GF-D8 (cell line): ENCODE data around the gene ARL6IP6.

Experiments used
- DNase-seq: peaks from one replicate; lab custom pipeline; 2025; lab: John Stamatoyannopoulos, UW

Gene ARL6IP6

DNA sequence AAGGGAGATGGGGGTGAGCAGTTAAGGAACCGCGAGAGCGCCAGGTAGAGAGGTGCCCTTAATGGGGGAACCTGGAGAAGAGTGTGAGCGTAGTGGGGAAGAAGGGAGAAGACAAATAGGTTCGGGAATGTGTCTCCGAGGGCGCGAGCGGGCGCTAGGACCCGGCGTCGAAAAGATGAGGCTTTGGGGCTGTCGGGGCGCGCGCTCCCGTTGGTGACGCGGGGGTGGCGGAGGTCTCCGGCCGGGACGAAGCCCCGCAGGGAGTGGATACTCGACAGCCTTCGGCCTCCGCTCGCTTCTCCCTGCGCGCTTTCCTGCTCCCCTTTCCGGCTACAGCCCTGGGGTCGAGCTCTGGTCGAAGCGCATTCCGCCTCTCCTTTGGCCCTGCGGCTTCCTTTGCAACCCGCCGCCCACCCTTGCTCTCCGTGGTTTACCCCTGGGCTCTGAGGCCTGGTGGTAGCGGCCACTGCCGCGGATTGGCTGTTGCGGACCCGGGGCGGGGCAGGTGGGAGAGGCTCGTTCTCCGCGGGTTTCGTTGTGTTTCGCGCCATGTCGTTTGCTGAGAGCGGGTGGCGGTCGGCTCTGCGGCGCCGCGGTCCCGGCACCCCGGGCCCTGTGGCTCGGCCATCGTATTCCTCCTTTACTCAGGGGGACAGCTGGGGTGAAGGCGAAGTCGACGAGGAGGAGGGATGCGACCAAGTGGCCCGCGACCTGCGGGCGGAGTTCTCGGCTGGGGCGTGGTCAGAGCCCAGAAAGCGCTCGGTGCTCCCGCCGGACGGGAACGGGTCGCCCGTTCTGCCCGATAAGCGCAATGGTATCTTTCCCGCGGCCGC, at the start of gene ARL6IP6:
ARL6IP6 (plus strand) TSS at position 545 of the 833 bp plus-strand sequence; CDS start at position 550, 5 bp downstream.
- peak; percentile 67 for DNase-seq

- DNase-seq, result no peak
Measured at GRCh38 chr2:152674334-152674733, 44.1 kb upstream of the ARL6IP6 start.

DNA sequence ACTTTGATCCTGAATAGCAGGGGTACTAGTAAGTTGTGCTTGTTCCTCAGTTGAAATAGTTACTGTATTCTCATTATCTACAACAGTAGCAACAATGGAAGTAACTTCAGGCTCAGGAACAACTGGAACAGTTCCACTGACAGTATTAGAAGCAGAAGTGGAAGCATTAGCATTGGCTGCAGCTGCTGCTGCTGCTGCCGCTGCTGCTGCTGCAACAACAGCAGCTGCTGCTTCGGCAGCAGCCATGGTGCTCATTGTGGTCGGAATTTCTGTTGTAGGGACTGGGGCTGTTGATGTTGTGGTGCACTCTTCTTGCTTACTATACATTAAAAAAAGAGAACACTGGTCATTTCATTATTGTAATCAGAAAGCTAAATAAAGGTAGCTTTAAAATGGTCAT, 42.0 kb upstream of the ARL6IP6 start:
- no peak for DNase-seq

DNA sequence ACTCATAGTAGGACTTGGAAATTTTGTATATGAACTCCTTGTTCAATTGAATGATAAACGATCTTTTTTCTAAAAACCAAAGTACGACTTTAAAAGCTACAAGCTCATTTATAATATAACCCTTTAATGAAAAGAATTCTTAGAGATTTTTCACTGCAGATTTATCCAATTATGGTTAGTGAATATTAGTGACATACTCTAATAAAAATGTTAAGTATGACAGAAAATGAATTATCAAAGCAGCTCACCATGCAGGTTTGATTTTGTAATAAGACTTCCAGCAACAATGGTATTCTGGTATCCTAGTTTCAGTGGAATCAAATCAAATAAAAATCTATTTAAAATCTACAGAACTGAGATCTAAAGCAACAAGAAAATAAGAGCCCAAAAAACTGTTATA, 39.6 kb upstream of the ARL6IP6 start:
- DNase-seq, result no peak

- DNase-seq, result no peak
Measured at GRCh38 chr2:152682663-152683062, 35.8 kb upstream of the ARL6IP6 start.

- no peak for DNase-seq
Measured at GRCh38 chr2:152683400-152683799, 35.0 kb upstream of the ARL6IP6 start.

GRCh38 chr2:152686321-152686720, 32.1 kb upstream of the ARL6IP6 start:
- no peak for DNase-seq

DNA sequence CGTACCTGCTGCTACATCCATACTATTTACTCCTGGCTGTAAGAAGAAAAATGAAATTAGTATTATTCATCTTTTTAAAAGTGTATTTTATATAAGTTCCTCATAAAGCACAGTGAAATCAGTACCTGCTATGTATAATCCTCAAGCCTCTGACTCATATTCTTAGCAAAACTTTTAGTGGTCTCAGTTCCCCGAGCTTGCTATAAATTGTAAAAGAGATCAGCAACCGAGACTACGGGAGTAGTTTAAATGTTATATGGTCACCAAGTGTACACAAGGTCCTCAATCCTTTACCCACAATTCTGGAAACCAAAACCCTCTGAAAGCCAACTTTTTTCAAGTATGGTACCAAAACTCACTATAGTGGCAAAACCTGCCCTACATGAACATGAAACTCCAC, 25.4 kb upstream of the ARL6IP6 start:
- no peak for DNase-seq

- no peak for DNase-seq
Measured at GRCh38 chr2:152694161-152694661, 24.2 kb upstream of the ARL6IP6 start.

GRCh38 chr2:152695763-152696162, 22.7 kb upstream of the ARL6IP6 start:
- no peak for DNase-seq

DNA sequence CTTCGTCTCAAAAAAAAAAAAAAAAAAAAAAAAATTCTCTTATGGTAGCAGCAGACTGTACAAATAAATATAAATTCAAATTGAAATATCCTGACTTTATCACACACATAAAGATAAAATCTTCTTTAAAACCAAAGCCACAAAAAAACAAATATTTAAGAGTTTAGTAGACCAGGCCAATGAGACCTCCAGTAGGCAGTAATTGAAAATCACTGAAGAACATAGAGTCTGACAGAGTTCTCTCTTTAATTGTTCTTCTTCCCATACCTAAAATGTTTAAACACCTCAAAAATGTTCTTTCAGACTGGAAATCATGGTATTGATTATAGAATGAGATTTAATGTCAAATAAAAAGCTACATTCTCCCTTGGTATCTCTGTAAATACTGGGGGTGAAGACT, 21.9 kb upstream of the ARL6IP6 start:
- DNase-seq, result no peak

- DNase-seq, result no peak
Measured at GRCh38 chr2:152701198-152701597, 17.2 kb upstream of the ARL6IP6 start.

DNA sequence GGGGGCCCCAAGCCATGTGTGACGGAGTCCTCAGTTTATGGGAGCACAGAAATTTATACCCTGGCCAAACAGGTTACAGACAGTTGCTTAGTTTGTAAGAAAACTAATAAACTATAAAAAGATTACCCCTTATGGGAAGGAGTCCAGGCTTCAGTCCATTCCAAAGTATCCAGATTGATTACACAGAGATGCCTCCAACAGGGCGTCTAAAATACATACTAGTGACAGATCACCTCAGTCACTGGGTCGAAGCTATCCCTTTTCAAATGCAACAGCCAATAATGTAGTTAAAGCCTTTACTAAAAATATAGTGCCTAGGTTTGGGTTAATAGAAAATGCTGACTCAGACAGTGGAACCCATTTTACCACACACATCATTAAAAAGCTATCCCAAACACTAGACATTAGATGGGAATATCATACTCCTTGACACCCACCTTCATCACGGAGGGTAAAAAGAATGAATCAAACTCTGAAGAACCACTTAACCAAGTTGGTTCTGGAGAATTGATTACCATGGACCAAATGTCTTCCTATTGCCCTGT, 11.9 kb upstream of the ARL6IP6 start:
- DNase-seq, result no peak

DNA sequence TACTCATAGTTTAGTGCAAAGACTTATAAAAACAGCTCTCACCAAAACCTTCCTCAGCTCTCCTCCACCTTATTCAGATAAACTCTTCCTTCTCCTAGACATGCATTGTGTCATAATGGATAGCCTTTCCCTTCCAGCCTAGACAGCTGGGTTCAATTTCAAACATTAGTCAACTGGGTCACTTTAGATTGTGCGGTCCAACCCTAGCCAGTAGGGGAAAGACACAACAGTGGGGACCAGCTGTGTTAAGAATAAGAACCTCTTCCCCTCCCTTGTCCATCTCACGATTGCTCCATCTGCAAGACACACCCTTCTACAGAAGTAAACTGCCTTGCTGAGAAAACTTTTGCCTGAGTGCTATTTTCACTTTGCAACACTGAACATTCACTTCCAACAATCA, 9.7 kb upstream of the ARL6IP6 start:
- DNase-seq, result no peak

DNA sequence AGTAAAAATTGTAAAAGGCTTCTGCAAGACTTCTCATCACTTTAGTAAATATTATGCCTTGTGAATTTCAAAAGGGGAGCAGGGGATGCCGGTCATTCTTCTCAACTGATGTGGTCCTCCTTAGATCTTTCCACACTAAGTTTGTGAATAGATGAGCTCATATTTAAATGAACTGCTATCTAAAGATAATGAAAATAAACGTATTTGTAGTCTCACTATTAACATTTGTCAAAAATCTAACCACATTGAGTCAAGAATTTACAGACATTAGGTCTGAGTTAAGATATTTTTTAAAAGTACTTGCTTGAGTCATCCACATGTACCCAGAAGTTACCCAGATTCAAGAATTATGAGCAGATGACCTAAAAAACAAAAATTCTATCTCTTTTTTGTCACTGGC, 7.7 kb upstream of the ARL6IP6 start:
- DNase-seq, result no peak

- no peak for DNase-seq
Measured at GRCh38 chr2:152715112-152715511, 3.3 kb upstream of the ARL6IP6 start.

DNA sequence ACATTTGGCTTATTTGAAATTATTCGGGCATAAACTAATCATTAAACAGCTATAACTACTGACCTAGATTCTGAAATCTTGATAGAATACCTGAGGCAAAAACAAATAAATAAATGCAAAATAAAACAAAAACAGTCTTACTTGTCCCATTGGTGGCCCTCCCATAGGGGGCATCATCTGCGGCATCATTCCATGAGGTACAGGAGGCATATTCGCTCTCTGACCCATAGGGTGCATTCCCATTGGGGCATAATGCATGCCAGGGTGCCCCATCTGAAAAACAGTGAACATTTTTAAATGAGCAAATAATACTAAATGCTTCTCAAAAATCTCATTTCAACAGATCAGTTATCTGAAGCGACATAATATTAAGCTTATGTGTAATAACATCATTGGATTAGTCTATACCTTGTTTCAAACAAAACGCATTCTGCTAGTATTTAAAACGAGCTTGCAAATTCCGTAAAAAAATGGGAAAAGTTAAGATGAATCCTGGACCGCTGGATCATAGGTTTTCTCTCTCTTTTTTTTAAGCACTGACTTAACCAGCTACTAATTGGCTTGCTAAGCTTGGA, 2.5 kb upstream of the ARL6IP6 start:
- peak; percentile 31 for DNase-seq

GRCh38 chr2:152716805-152717227, 1.6 kb upstream of the ARL6IP6 start:
- DNase-seq, result peak; percentile 67

GRCh38 chr2:152717228-152718075, 968 bp upstream of the ARL6IP6 start, which contains the start of gene PRPF40A:
TSS of gene PRPF40A (minus strand) at chr2:152717461. CDS start at chr2:152717439, 22 bp downstream.
- peak; percentile 93 for DNase-seq

GRCh38 chr2:152718909-152719645, 657 bp downstream of the ARL6IP6 start:
- peak; percentile 43 for DNase-seq

DNA sequence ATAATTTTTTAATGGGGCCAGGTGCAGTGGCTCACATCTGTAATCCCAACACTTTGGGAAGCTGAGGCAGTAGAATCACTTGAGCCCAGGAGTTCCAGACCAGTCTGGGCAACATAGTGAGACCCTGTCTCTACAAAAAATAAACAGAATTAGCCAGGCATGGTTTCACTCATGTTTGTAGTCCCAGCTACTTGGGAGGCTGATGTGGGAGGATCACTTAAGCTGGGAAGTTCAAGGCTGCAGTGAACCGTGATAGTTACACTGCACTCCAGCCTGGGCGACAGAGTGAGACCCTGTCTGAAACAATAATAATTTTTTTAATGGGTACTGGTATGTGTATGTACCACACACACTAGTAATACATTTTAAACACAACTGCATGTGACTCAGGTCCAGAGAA, 2.4 kb downstream of the ARL6IP6 start:
- no peak for DNase-seq
